GM12872 (cell line): Measurements from ENCODE around the gene CATSPERD.

Experiments
- CTCF ChIP-seq: IDR thresholded peaks from 3 replicates; pipeline ENCODE4 v1.5.1; 2011; ENCODE audit warnings: low read depth, mild to moderate bottlenecking, low read length, moderate library complexity; ENCODE audit not compliant: insufficient read depth

CATSPERD gene

GRCh38 chr19:5690125-5690954 is 30.1 kb upstream of the CATSPERD start, which contains the start of gene RPL36:
Gene RPL36, plus strand, starts transcription at chr19:5690295. Its CDS starts 213 bp downstream, at chr19:5690508.
- TF ChIP-seq CTCF, result peak; percentile 99

- TF ChIP-seq CTCF, result no peak
These were observed 29.2 kb upstream of the CATSPERD start for GRCh38 chr19:5690955-5691821.

- no peak for TF ChIP-seq CTCF
These were observed 28.4 kb upstream of the CATSPERD start for GRCh38 chr19:5691822-5692722.

- no peak for TF ChIP-seq CTCF
These were observed 27.7 kb upstream of the CATSPERD start for GRCh38 chr19:5692723-5693194.

- TF ChIP-seq CTCF, result no peak
These were observed 27.0 kb upstream of the CATSPERD start for GRCh38 chr19:5693195-5694166.

GRCh38 chr19:5694167-5694955 is 26.1 kb upstream of the CATSPERD start:
- no peak for TF ChIP-seq CTCF
